Measurements from ENCODE around the gene NNAT. TPM values are rescaled to one million over a fixed set of nuclear protein-coding genes. Genes with fewer than 3 reads are reported as not detected.
"Not testable (repeated sequence)": the region's sequence is repeated elsewhere in the genome, so short reads cannot be mapped to it uniquely, and the experiment has no call there.

NNAT gene
- total RNA-seq, 2 experiments from 2014 or later: not detected

DNA sequence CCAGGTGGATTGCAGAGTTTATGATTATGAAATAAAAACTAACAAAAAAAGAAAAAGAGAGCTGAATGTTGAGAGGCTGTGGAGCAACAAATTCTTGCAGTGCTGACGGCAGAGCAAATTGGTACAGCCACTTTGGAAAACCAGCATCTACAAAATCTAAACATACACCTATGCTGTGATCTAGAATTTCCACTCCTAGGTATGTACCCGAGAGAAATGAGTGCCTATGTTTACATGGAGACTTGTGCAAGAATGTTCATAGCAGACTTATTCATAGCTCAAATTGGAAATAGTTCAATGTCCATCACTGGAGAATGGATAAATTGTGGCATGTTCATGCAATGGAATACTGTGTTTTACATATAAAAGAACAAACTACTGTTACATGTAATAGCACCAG, 9.6 kb downstream of the NNAT start:
- H3K27me3 Mint-ChIP-seq: no peaks in the 10 kb centered on the region
- H3K27ac Mint-ChIP-seq: no peak overlapping the region
- no peaks in the 10 kb centered on the region for H3K9me3 Mint-ChIP-seq (ENCODE audit: low read depth)
- CTCF ChIA-PET: interaction anchor here (0.9 to 1.6 kb wide), 3 partner anchors 138 to 335 kb away, joined by 3 to 5 read pairs (median 4); no protein-coding TSS in a partner anchor
- no peak for ATAC-seq
- H3K4me3 Mint-ChIP-seq: no peak overlapping the region
- peaks cover 33% of the 10 kb centered on the region for H3K4me1 Mint-ChIP-seq
- peak; percentile 5 for DNase-seq
- no peaks in the 10 kb centered on the region for H3K36me3 Mint-ChIP-seq

- H3K27me3 Mint-ChIP-seq: peaks cover 1% of the 10 kb centered on the region
- H3K4me1 Mint-ChIP-seq: peaks cover 23% of the 10 kb centered on the region
- H3K27ac Mint-ChIP-seq: no peak overlapping the region
- CTCF ChIA-PET: interaction anchor here (3.3 to 4.8 kb wide), 2 partner anchors 261 to 340 kb away, joined by 25 to 36 read pairs; no protein-coding TSS in a partner anchor
- no peak for ATAC-seq
- H3K36me3 Mint-ChIP-seq: no peaks in the 10 kb centered on the region
- peak; percentile 19 for DNase-seq
- no peaks in the 10 kb centered on the region for H3K9me3 Mint-ChIP-seq (ENCODE audit: low read depth)
- no peak overlapping the region for H3K4me3 Mint-ChIP-seq
These were observed 10.8 kb downstream of the NNAT start for GRCh38 chr20:37531856-37532255.

DNA sequence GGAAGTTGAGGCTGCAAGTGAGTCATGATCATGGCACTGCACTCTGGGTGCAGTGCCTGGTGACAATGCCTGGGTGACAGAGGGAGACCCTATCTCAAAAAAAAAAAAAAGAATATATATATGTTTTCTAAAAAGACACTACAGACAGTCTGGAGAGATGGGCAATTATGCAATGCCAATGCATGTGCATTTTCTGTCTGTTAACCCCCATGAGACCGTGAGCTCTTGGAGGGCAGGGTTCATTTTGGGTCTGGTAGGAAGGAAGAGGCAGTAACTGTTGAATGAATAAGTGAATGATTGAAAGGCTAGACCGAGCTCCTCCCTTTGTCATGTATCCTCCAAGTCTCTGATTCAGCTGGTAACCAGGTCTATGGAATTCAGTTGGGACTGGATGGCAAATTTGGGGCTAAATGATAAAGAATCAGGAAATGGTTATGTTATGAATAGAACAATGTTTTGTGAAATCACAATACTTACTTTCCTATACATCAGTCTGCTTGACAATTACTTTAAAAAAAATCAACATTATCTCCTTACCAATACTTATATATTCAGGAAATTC, 12.2 kb downstream of the NNAT start:
- ATAC-seq (no peak), DNase-seq (peak; percentile 3)
- Mint-ChIP-seq H3K4me1 (peaks cover 21% of the 10 kb centered on the region), H3K27me3 (peaks cover 6% of the 10 kb centered on the region), H3K36me3 (no peaks in the 10 kb centered on the region), H3K4me3 (no peak overlapping the region), H3K27ac (no peak overlapping the region), H3K9me3 (ENCODE audit: low read depth) (no peaks in the 10 kb centered on the region)
- CTCF ChIA-PET: interaction anchor here (1.0 to 4.8 kb wide), 13 partner anchors 26 to 342 kb away, joined by 3 to 36 read pairs (median 4); no protein-coding TSS in a partner anchor

DNA sequence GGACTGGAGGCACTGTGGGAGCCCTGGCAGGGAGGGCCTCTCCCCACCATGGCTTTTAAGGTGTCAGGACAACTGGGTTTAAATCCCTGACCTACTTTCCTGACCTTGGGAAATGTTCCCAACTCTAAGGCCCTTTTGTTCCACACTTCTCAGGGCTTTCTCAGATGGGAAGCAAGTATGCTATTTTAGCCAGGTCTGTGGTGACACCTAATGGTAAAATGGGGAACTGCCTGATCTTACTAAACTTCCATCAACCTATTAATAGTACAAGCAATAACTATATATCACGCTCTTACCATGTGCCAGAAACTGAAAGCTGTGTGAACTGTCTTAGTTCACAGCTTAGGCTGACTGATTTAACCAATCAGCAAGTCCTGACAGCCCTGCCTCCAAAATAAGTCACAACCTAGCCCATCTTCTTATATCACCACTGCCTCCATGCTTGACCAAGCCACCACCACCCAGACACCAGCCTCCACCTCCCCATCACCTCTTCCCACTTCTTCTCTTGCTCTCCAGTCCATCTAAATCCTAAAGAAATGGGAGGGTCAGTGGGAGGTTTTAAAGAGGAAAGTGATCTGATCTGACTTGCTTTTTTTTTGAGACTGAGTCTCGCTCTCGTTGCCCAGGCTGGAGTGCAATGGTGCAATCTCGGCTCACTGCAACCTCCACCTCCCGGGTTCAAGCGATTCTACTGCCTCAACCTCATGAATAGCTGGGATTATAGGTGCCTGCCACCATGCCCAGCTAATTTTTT, 13.5 kb downstream of the NNAT start:
- no peak overlapping the region for H3K4me3 Mint-ChIP-seq
- H3K9me3 Mint-ChIP-seq (ENCODE audit: low read depth): no peaks in the 10 kb centered on the region
- peaks cover 10% of the 10 kb centered on the region for H3K4me1 Mint-ChIP-seq
- H3K36me3 Mint-ChIP-seq: no peaks in the 10 kb centered on the region
- ATAC-seq (peak; percentile 76), DNase-seq (peak; percentile 50)
- no peak overlapping the region for H3K27ac Mint-ChIP-seq
- peaks cover 12% of the 10 kb centered on the region for H3K27me3 Mint-ChIP-seq
- CTCF ChIA-PET: interaction anchor here (0.7 to 4.8 kb wide), 16 partner anchors 15 to 343 kb away, joined by 3 to 36 read pairs (median 4); no protein-coding TSS in a partner anchor

DNA sequence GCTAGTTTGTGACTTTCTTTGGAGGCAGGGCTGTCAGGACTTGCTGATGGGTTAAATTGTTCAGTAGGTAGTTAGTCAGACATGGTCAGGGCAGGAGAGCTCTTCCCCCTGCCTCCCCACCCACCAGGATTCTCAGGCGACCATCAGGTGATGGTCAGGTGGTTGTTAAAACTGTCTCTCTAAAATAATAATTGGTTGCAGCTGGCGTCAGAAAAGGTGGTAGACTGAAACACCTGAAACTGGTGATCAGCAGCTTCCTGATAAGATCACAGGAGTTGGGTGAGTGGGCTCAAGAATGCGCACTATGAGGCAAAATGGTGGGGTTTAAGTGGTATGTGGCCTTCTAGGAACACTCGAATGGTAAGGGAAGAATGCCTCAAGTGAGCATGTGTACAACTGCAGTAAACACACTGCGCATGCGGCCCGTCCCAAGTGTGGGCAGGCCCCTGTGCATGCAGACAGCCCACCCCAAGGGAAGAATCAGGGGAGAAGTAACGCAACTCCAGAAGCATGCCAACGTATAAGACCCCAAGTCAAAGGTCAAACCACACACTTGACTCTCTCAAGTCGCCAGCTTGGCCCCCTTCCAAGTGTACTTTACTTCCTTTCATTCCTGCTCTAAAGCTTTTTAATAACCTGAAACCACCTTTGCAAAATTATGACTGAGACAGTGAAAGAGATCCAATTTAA, 14.5 kb downstream of the NNAT start:
- ATAC-seq (no peak), DNase-seq (peak; percentile 40)
- H3K36me3 Mint-ChIP-seq: no peaks in the 10 kb centered on the region
- CTCF ChIA-PET: interaction anchor here (0.9 to 4.8 kb wide), 10 partner anchors 16 to 344 kb away, joined by 3 to 36 read pairs (median 5); no protein-coding TSS in a partner anchor
- no peak overlapping the region for H3K27ac Mint-ChIP-seq
- H3K4me1 Mint-ChIP-seq: peaks cover 10% of the 10 kb centered on the region
- no peaks in the 10 kb centered on the region for H3K9me3 Mint-ChIP-seq (ENCODE audit: low read depth)
- H3K27me3 Mint-ChIP-seq: peaks cover 12% of the 10 kb centered on the region
- H3K4me3 Mint-ChIP-seq: no peak overlapping the region

GRCh38 chr20:37537505-37537904, 16.5 kb downstream of the NNAT start:
- DNase-seq (no peak), ATAC-seq (no peak)
- Mint-ChIP-seq H3K27me3 (peaks cover 12% of the 10 kb centered on the region), H3K4me3 (no peak overlapping the region), H3K4me1 (peaks cover 13% of the 10 kb centered on the region), H3K36me3 (no peaks in the 10 kb centered on the region), H3K27ac (no peak overlapping the region), H3K9me3 (ENCODE audit: low read depth) (no peaks in the 10 kb centered on the region)
- CTCF ChIA-PET: interaction anchor here (2.8 kb wide), 1 partner anchor 342 kb away, joined by 7 read pairs; no protein-coding TSS in a partner anchor

DNA sequence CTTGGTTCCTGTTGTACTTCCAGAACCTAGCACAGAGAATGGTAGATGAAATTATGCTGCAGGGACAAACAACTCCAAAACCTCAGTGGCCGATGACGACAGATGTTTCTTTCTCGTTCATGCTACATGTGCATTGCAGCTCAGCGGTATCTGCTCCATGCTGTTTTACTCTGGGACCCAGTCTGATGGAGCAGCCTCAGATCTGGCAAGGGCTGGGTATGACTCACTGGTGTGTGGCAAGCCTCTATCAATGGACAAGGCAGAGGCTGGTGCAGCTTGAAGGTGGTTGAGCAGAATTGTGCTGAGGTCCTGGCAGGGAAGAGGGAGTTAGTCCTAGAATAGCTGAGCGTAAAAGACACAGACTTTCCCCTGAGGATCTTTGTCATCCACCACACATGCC, 17.0 kb downstream of the NNAT start:
- H3K36me3 Mint-ChIP-seq: no peaks in the 10 kb centered on the region
- no peak overlapping the region for H3K27ac Mint-ChIP-seq
- peaks cover 12% of the 10 kb centered on the region for H3K27me3 Mint-ChIP-seq
- no peak for ATAC-seq
- no peaks in the 10 kb centered on the region for H3K9me3 Mint-ChIP-seq (ENCODE audit: low read depth)
- no peak overlapping the region for H3K4me3 Mint-ChIP-seq
- peaks cover 13% of the 10 kb centered on the region for H3K4me1 Mint-ChIP-seq
- CTCF ChIA-PET: interaction anchor here (2.8 kb wide), 1 partner anchor 342 kb away, joined by 7 read pairs; no protein-coding TSS in a partner anchor
- peak; percentile 28 for DNase-seq

DNA sequence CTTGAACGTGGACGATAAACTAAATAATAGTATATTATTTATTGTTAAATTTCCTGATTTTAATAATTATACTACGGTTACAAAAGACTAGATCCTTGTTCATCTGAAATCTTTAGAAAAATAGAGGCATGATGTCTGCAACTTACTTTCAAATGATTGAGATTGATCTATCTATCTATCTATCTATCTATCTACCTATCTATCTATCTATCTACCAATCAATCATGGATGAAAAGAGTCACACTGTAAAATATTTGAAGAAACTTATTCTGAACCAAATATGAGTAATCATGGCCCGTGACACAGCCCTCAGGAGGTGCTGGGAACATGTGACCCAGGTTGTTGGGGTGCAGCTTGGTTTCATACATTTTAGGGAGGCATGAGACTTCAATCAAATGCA, 18.4 kb downstream of the NNAT start:
- H3K4me3 Mint-ChIP-seq: no peak overlapping the region
- peak; percentile 29 for DNase-seq
- H3K36me3 Mint-ChIP-seq: no peaks in the 10 kb centered on the region
- no peak for ATAC-seq
- peaks cover 11% of the 10 kb centered on the region for H3K4me1 Mint-ChIP-seq
- peaks cover 12% of the 10 kb centered on the region for H3K27me3 Mint-ChIP-seq
- no peaks in the 10 kb centered on the region for H3K9me3 Mint-ChIP-seq (ENCODE audit: low read depth)
- no peak overlapping the region for H3K27ac Mint-ChIP-seq
- CTCF ChIA-PET: interaction anchor here (2.8 kb wide), 1 partner anchor 344 kb away, joined by 7 read pairs; no protein-coding TSS in a partner anchor

GRCh38 chr20:37540001-37540400, 19.0 kb downstream of the NNAT start:
- no peaks in the 10 kb centered on the region for H3K9me3 Mint-ChIP-seq (ENCODE audit: low read depth)
- DNase-seq (no peak), ATAC-seq (no peak)
- H3K27me3 Mint-ChIP-seq: peaks cover 12% of the 10 kb centered on the region
- H3K27ac Mint-ChIP-seq: no peak overlapping the region
- no peak overlapping the region for H3K4me3 Mint-ChIP-seq
- CTCF ChIA-PET: interaction anchor here (2.8 kb wide), 1 partner anchor 344 kb away, joined by 7 read pairs; no protein-coding TSS in a partner anchor
- no peaks in the 10 kb centered on the region for H3K36me3 Mint-ChIP-seq
- H3K4me1 Mint-ChIP-seq: peaks cover 7% of the 10 kb centered on the region

- peaks cover 12% of the 10 kb centered on the region for H3K27me3 Mint-ChIP-seq
- not testable (repeated sequence) for ATAC-seq; H3K9me3 Mint-ChIP-seq (ENCODE audit: low read depth); H3K4me1 Mint-ChIP-seq; H3K36me3 Mint-ChIP-seq; DNase-seq; H3K4me3 Mint-ChIP-seq; H3K27ac Mint-ChIP-seq
- CTCF ChIA-PET: interaction anchor here (0.7 kb wide), 2 partner anchors 150 to 154 kb away, joined by 3 to 4 read pairs; no protein-coding TSS in a partner anchor
These were observed 19.8 kb downstream of the NNAT start for GRCh38 chr20:37540838-37541237.

- CTCF ChIA-PET: interaction anchor here (0.7 kb wide), 2 partner anchors 150 to 154 kb away, joined by 3 to 4 read pairs; no protein-coding TSS in a partner anchor
These were observed 20.3 kb downstream of the NNAT start for GRCh38 chr20:37541326-37541725.

GRCh38 chr20:37542281-37542680, 21.2 kb downstream of the NNAT start:
- Mint-ChIP-seq H3K9me3 (ENCODE audit: low read depth) (no peaks in the 10 kb centered on the region), H3K36me3 (no peaks in the 10 kb centered on the region), H3K4me3 (no peak overlapping the region), H3K27ac (no peak overlapping the region), H3K4me1 (peaks cover 3% of the 10 kb centered on the region), H3K27me3 (peaks cover 10% of the 10 kb centered on the region)
- ATAC-seq: no peak
- DNase-seq: no peak
- CTCF ChIA-PET: interaction anchor here (0.8 to 1.1 kb wide), 2 partner anchors 12 to 157 kb away, joined by 3 read pairs; no protein-coding TSS in a partner anchor

More at GRCh38 chr20:37541326-37541725, 20.3 kb downstream of the NNAT start:
- H3K4me3 Mint-ChIP-seq: no peak overlapping the region
- H3K36me3 Mint-ChIP-seq: no peaks in the 10 kb centered on the region
- H3K27ac Mint-ChIP-seq: no peak overlapping the region
- ATAC-seq (no peak), DNase-seq (peak; percentile 26)
- H3K4me1 Mint-ChIP-seq: peaks cover 3% of the 10 kb centered on the region
- peaks cover 12% of the 10 kb centered on the region for H3K27me3 Mint-ChIP-seq
- H3K9me3 Mint-ChIP-seq (ENCODE audit: low read depth): no peaks in the 10 kb centered on the region

- H3K27ac Mint-ChIP-seq: no peak overlapping the region
- H3K9me3 Mint-ChIP-seq (ENCODE audit: low read depth): no peaks in the 10 kb centered on the region
- CTCF ChIA-PET: no interaction called here
- no peaks in the 10 kb centered on the region for H3K36me3 Mint-ChIP-seq
- ATAC-seq: no peak
- H3K4me1 Mint-ChIP-seq: peaks cover 3% of the 10 kb centered on the region
- peaks cover 4% of the 10 kb centered on the region for H3K27me3 Mint-ChIP-seq
- H3K4me3 Mint-ChIP-seq: no peak overlapping the region
- DNase-seq: peak; percentile 38
These were observed 22.8 kb downstream of the NNAT start for GRCh38 chr20:37543828-37544227.

Measured in activated CD8-positive, alpha-beta memory T cell treated with anti-CD3 and anti-CD28 coated beads, Interleukin-2, amount 10 ng/mL, durations not matched to agents 7 days and 5 days (primary cell).